OCI-LY3 (cell line): ENCODE data around the gene APIP.

Experiments used
- EZH2phosphoT487 ChIP-seq: fragments of 200-600 bp; shearing (Covaris generic); IDR thresholded peaks from 2 replicates; pipeline ENCODE4 v1.6.1; 2018; ENCODE audit warnings: antibody characterized with exemption, mixed run types, low read depth
- TF ChIP-seq, protein P1 (sequence below): fragments of 200-600, 300-600 bp; sonication (generic); IDR thresholded peaks from 2 replicates; pipeline ENCODE4 v1.5.1; 2014; ENCODE audit warnings: antibody characterized with exemption, low read length, low read depth

DNA sequence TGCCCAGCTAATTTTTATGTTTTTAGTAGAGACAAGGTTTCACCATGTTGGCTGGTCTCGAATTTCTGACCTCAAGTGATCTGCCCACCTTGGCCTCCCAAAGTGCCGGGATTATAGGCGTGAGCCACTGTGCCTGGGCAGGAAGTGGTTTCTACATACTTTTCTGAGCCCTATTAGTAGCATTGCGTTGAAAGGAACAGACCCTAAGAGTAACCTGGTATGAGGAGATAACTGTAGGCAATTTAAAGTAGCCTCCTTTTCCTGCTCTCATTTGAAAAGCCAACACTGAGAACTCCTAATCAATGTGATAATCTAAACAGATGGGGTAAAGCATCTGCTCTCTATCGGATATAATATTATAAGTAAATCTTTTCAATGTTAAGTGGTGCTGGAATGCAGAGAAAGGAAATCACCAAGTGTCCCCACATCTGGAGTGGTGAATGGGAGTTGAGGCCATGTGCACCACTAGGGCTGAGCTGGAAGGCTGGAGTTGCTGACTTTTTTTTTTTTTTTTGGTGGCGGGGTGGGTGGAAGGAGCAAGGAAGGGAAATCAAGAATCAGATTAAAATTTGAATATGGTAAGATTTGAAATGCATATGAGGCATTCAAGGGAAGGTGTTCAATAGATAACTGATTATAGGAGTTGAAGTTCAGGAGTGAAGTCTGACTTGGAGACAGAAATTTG is 20.9 kb upstream of the APIP start:
- TF ChIP-seq, protein P1, sequence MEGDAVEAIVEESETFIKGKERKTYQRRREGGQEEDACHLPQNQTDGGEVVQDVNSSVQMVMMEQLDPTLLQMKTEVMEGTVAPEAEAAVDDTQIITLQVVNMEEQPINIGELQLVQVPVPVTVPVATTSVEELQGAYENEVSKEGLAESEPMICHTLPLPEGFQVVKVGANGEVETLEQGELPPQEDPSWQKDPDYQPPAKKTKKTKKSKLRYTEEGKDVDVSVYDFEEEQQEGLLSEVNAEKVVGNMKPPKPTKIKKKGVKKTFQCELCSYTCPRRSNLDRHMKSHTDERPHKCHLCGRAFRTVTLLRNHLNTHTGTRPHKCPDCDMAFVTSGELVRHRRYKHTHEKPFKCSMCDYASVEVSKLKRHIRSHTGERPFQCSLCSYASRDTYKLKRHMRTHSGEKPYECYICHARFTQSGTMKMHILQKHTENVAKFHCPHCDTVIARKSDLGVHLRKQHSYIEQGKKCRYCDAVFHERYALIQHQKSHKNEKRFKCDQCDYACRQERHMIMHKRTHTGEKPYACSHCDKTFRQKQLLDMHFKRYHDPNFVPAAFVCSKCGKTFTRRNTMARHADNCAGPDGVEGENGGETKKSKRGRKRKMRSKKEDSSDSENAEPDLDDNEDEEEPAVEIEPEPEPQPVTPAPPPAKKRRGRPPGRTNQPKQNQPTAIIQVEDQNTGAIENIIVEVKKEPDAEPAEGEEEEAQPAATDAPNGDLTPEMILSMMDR, result no peak
- no peak for TF ChIP-seq EZH2phosphoT487
